Psoas muscle (tissue), 8 donors: ENCODE measurements around the gene SORL1. TPM values are rescaled to one million over a fixed set of nuclear protein-coding genes. Genes with fewer than 3 reads are reported as not detected.

Source experiments
- ATAC-seq, 4 donors: fragments of 200-7000 bp; cut with Tn5 transposase; one replicate each; pipeline ENCODE4 v1.9.1; 2020; ENCODE audit warnings: moderate library complexity in 3 of 4, mild to moderate bottlenecking in 2 of 4
- DNase-seq, 2 donors: peaks; one replicate each; pipeline ENCODE4 v3.0.0-alpha.2; 2020
- H3K27ac ChIP-seq: fragments of 200-600 bp; one replicate; pipeline ENCODE4 v1.8.0; 2022
- H3K27me3 ChIP-seq, 3 donors: fragments of 200-600 bp in 1 of 3; one replicate each; pipeline versions ENCODE4 v1.6.1 to v1.8.0; 2013 to 2022; ENCODE audit warnings: low read length in 2 of 3, mild to moderate bottlenecking in 2 of 3, moderate library complexity in 1 of 3; ENCODE audit not compliant: insufficient read depth in 3 of 3
- H3K36me3 ChIP-seq, 2 donors: fragments of 200-600 bp in 1 of 2; one replicate each; pipeline versions ENCODE4 v1.6.1 to v1.8.0; 2013 to 2022; ENCODE audit warnings: low read depth in 1 of 2, mild to moderate bottlenecking in 1 of 2, moderate library complexity in 1 of 2; ENCODE audit not compliant: insufficient read depth in 1 of 2
- H3K4me1 ChIP-seq: fragments of 200-600 bp; one replicate; pipeline ENCODE4 v1.8.0; 2022
- H3K4me3 ChIP-seq: fragments of 200-600 bp; one replicate; pipeline ENCODE4 v1.8.0; 2022; ENCODE audit warnings: mild to moderate bottlenecking
- H3K9me3 ChIP-seq: fragments of 200-600 bp; one replicate; pipeline ENCODE4 v1.8.0; 2022
- WGBS, 3 donors: extraction: QIAGEN DNeasy Blood & Tissue Kit; methylation state at CpG; one replicate each; pipeline versions ENCODE4 v1.1.6 to v1.1.7; 2013; 5-methylcytosine and 5-hydroxymethylcytosine counted together
- intact Hi-C, 2 donors: fragments of 100-400 bp; cut with DNase I; formaldehyde crosslinking; loops; one replicate each; pipeline versions ENCODE4 v1.11.0 to v1.14.2; 2022
- polyA plus RNA-seq, 3 donors: library from polyadenylated mRNA; stranded (reverse); fragments of 200-250 nt; gene quantifications; one replicate each; pipeline ENCODE4 v1.2.3, GENCODE V29; 2013
- total RNA-seq, 4 donors: library from RNA; stranded (reverse); fragmentation: NEBNext Ultra II Directional in 2 of 4; extraction: Animal tissue kit (Norgen Biotek cat#: 25700) in 2 of 4; gene quantifications; one replicate each; pipeline versions ENCODE4 v1.2.1 to v1.2.4, GENCODE V29; 2021 to 2023
- TF ChIP-seq, protein P1 (sequence below): fragments of 200-600 bp; IDR thresholded peaks from one replicate; pipeline ENCODE4 v1.8.0; 2022; ENCODE audit warnings: antibody characterized with exemption
- donor health status: healthy with polysubstance abuse.
- donor health status: DM: no; HTN: no; CAD: no; lungs with moderate emphysema.
- donor health status: Bipolar disorder and iron deficiency.
- donor health status: healthy.
- donor health status: DM: yes; HTN: yes; CAD: no.
- donor health status: DM: no; HTN: no; CAD: no.
- donor health status: DM: no; HTN: no; CAD: no.
- donor health status: DM: yes; HTN: yes; CAD: no.

SORL1 gene
- total and polyA plus RNA-seq, 7 donors = 0.07 to 3.3 (median 1.5) TPM

DNA sequence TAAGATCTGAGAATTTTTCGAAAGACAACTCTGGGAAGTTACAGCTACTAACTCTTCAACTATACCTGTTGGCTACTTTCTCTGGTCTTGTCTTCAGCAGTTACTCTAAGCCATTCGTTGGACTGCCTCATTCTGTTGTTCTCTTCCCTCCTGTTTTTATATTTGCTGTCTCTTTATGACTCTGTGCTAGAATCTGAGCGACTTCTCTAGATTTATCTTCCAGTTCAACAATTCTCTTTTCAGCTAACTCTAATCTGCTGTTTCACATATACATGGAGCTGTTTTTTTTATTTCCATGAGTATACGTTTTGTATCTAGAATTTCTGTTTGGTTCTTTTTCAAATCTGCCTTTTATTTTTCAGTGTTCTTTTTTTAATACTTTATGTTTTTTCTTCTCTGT lies 128.0 kb downstream of the SORL1 start:
- H3K9me3 ChIP-seq = no peaks in the 10 kb centered on the region
- TF ChIP-seq, protein P1, sequence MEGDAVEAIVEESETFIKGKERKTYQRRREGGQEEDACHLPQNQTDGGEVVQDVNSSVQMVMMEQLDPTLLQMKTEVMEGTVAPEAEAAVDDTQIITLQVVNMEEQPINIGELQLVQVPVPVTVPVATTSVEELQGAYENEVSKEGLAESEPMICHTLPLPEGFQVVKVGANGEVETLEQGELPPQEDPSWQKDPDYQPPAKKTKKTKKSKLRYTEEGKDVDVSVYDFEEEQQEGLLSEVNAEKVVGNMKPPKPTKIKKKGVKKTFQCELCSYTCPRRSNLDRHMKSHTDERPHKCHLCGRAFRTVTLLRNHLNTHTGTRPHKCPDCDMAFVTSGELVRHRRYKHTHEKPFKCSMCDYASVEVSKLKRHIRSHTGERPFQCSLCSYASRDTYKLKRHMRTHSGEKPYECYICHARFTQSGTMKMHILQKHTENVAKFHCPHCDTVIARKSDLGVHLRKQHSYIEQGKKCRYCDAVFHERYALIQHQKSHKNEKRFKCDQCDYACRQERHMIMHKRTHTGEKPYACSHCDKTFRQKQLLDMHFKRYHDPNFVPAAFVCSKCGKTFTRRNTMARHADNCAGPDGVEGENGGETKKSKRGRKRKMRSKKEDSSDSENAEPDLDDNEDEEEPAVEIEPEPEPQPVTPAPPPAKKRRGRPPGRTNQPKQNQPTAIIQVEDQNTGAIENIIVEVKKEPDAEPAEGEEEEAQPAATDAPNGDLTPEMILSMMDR = no peak
- H3K4me1 ChIP-seq = no peaks in the 10 kb centered on the region
- intact Hi-C loops = no loop called here
- H3K4me3 ChIP-seq = no peak overlapping the region
- WGBS, 3 donors = 90 to 92% (median 91%) methylated on average over 4 of the region's 4 CpGs
- no peaks in the 10 kb centered on the region for H3K36me3 ChIP-seq
- no peak overlapping the region for H3K27ac ChIP-seq
- DNase-seq = no peak
- no peak for ATAC-seq
- peaks cover 0 to 9% (median 0%) of the 10 kb centered on the region in 3 donors for H3K27me3 ChIP-seq

DNA sequence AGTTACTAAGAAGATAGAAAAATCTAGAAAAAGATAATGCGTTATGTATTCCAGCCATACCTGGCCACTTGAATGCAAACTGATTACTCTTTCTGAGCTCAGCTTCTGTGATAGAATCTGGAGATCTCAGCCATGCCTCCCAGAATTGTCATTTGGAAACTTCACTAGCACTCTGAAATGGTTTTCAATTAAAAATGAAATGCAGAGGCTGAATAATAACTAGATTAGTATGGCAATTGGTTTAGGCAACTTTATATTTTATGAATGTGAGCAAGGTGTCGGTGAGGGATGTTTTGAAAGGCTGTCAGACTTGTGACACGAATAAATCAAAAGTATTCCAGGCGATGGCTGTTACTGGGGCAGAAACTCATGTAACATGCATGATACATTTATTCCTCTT lies 129.5 kb downstream of the SORL1 start:
- Histone ChIP-seq H3K36me3 (no peaks in the 10 kb centered on the region), H3K4me3 (no peak overlapping the region), H3K4me1 (no peaks in the 10 kb centered on the region), H3K9me3 (no peaks in the 10 kb centered on the region), H3K27me3 (peaks cover 0 to 9% (median 0%) of the 10 kb centered on the region in 3 donors), H3K27ac (no peak overlapping the region)
- intact Hi-C loops = no loop called here
- TF ChIP-seq, protein P1 = no peak
- DNase-seq (no peak), ATAC-seq (no peak)
- WGBS, 3 donors = 93 to 95% (median 94%) methylated on average over 4 of the region's 4 CpGs

DNA sequence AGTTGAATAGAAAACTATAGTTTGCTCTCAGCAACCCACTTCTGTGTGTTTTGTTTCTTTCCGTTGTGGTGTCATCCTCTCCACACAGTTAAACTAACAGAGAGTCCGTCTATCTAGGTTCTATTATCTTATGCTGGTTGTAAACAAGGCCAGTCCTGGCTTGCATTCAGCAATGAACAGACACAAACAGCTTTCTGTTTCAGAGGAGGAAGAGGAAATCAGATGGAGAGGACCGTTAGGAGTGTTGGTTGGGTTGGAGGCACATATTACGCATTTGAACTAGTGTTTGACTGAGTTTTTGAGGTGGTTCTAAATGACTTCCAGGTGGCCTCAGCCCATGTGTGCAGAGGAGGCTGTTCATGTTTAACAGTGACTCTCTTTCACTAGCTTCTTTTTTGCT lies 130.2 kb downstream of the SORL1 start:
- Histone ChIP-seq H3K36me3 (no peaks in the 10 kb centered on the region), H3K4me3 (no peak overlapping the region), H3K4me1 (no peaks in the 10 kb centered on the region), H3K9me3 (no peaks in the 10 kb centered on the region), H3K27me3 (peaks cover 0 to 9% (median 0%) of the 10 kb centered on the region in 3 donors), H3K27ac (no peak overlapping the region)
- no peak for DNase-seq
- TF ChIP-seq, protein P1 = no peak
- no peak for ATAC-seq
- intact Hi-C loops = no loop called here
- WGBS, 3 donors = 67 to 80% (median 75%) methylated on average over 4 of the region's 4 CpGs

DNA sequence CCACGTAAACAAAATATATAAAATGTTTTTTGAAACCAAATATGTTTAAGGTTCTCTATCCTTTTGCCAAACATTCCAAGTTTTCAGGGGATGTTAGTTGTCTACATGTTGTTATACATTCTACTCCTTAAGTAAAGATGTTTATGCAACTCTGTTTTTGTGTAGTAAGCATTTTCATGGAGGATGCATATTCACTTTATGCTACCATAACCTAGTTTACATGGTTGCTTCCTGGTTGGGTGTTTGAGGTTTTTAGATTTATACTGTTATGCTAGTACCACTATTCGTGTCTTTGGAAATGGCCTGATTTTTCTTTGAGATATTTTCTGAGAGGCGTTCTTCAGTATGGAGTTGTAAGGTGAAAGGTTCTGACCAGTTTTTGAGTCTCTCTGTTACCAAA lies 131.7 kb downstream of the SORL1 start:
- Histone ChIP-seq H3K27ac (no peak overlapping the region), H3K36me3 (no peaks in the 10 kb centered on the region), H3K4me3 (no peak overlapping the region), H3K9me3 (no peaks in the 10 kb centered on the region), H3K4me1 (no peaks in the 10 kb centered on the region), H3K27me3 (peaks cover 0 to under 1% (median 0%) of the 10 kb centered on the region in 3 donors)
- DNase-seq (no peak), ATAC-seq (no peak)
- intact Hi-C loops = no loop called here
- TF ChIP-seq, protein P1 = no peak
- WGBS, 3 donors = 92 to 94% (median 93%) methylated on average over 3 of the region's 3 CpGs

DNA sequence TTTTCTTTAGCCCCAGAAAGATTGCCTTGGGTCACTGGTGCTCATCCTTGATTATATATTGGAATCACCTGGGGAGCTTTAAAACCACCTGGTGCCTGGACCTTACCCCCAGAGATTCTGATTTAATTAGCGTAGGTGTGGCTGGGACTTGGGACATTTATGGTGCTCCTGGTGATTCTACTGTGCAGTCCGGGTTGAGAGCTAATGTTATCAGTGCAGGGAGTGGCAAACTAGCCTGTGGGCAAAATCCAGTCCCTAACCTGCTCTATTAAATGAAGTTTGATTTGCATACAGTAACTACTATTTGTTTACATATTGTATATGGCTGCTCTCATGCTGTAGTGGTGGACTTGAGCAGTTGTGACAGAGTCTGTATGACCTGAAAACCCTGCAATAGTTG lies 134.6 kb downstream of the SORL1 start:
- no peaks in the 10 kb centered on the region for H3K4me1 ChIP-seq
- 93 to 97% (median 97%) methylated on average over 2 of the region's 2 CpGs for WGBS, 3 donors
- no peaks in the 10 kb centered on the region for H3K27me3 ChIP-seq
- intact Hi-C loops = no loop called here
- no peak for DNase-seq
- H3K36me3 ChIP-seq = no peaks in the 10 kb centered on the region
- H3K27ac ChIP-seq = no peak overlapping the region
- no peak overlapping the region for H3K4me3 ChIP-seq
- ATAC-seq = no peak
- TF ChIP-seq, protein P1 = no peak
- no peaks in the 10 kb centered on the region for H3K9me3 ChIP-seq
